GM12878 (cell line): ENCODE measurements around the gene DMRTB1. TPM values are rescaled to one million over a fixed set of nuclear protein-coding genes. Genes with fewer than 3 reads are reported as not detected.
A peak's percentile ranks its signal among the peaks of the same experiment; 100 is the strongest.

ENCODE experiments used
- CBFB ChIP-seq: IDR thresholded peaks from 2 replicates; pipeline ENCODE4 v1.6.1; 2016; ENCODE audit warnings: antibody characterized with exemption, low read depth
- CBX3 ChIP-seq: fragments of 200-600 bp; sonication (generic); IDR thresholded peaks from 2 replicates; pipeline ENCODE4 v1.6.1; 2016; ENCODE audit warnings: low read depth, borderline replicate concordance
- FOS ChIP-seq: IDR thresholded peaks from 3 replicates; pipeline ENCODE4 v1.6.1; 2011; ENCODE audit warnings: borderline replicate concordance; ENCODE audit not compliant: insufficient read length; ENCODE audit errors: extremely low read depth
- HCFC1 ChIP-seq: fragments of 150-350 bp; IDR thresholded peaks from 2 replicates; pipeline ENCODE4 v1.6.1; 2014; ENCODE audit warnings: low read length
- NKRF ChIP-seq: fragments of 450-650 bp; conservative IDR thresholded peaks from 2 replicates; pipeline ENCODE4 v1.6.1; 2017; ENCODE audit warnings: mild to moderate bottlenecking, moderate library complexity
- RAD21 ChIP-seq: IDR thresholded peaks from 2 replicates; pipeline ENCODE4 v1.6.1; 2011; ENCODE audit warnings: mild to moderate bottlenecking, low read depth, low read length, moderate library complexity; ENCODE audit not compliant: insufficient read depth
- RB1 ChIP-seq: fragments of 450-650 bp; formaldehyde crosslinking; IDR thresholded peaks from 2 replicates; pipeline ENCODE4 v1.6.1; 2017; ENCODE audit warnings: mild to moderate bottlenecking, borderline replicate concordance
- RELA ChIP-seq: fragments of 450-650 bp; IDR thresholded peaks from 2 replicates; pipeline ENCODE4 v1.8.0; 2014; ENCODE audit warnings: borderline replicate concordance; ENCODE audit not compliant: partially characterized antibody
- RFX5 ChIP-seq: IDR thresholded peaks from 2 replicates; pipeline ENCODE4 v1.6.1; 2011; ENCODE audit warnings: low read depth, low read length, improper control_type of control experiment
- STAT1 ChIP-seq: fragments of 450-650 bp; conservative IDR thresholded peaks from 2 replicates; pipeline ENCODE4 v1.6.1; 2014; ENCODE audit warnings: antibody characterized with exemption, mild to moderate bottlenecking
- STAT3 ChIP-seq: IDR thresholded peaks from 2 replicates; pipeline ENCODE4 v1.6.1; 2011; ENCODE audit warnings: low read depth, low read length, improper control_type of control experiment
- TBL1XR1 ChIP-seq: IDR thresholded peaks from 2 replicates; pipeline ENCODE4 v1.6.1; 2012; ENCODE audit warnings: low read depth, low read length, improper control_type of control experiment
- TCF3 ChIP-seq: IDR thresholded peaks from 2 replicates; pipeline ENCODE4 v1.6.1; 2012; ENCODE audit warnings: low read depth, mild to moderate bottlenecking, low read length, borderline replicate concordance; ENCODE audit not compliant: insufficient read depth
- ZNF217 ChIP-seq: fragments of 450-650 bp; IDR thresholded peaks from 2 replicates; pipeline ENCODE4 v1.6.1; 2017; ENCODE audit warnings: antibody characterized with exemption, mild to moderate bottlenecking
- polyA plus RNA-seq, 11 experiments: library from polyadenylated mRNA; depleted of rRNA in 4 of 11; unstranded in 6 of 11; stranded (reverse) in 5 of 11; fragments of >200 nt; fragmentation: Nextera tagmentation in 4 of 11; fragmentation: Illumina TruSeq in 1 of 11; extraction: Ambion mirVana in 4 of 11; extraction: Trizol in 1 of 11; gene quantifications; 1 replicate in 1 of 11; 2 replicates in 10 of 11; pipeline versions ENCODE4 v1.2.1 to v1.2.3, GENCODE V29; 2011 to 2016; ENCODE audit warnings: inconsistent platforms in 2 of 11, missing spikeins in 2 of 11, low read depth in 1 of 11
- total RNA-seq, 4 experiments: library from RNA; depleted of rRNA in 3 of 4; stranded (reverse); fragments of >200 nt in 3 of 4; fragmentation: Illumina TruSeq in 1 of 4; extraction: Trizol in 1 of 4; gene quantifications; 2 replicates each; pipeline versions ENCODE4 v1.2.1 to v1.2.3, GENCODE V29; 2013 to 2021

Gene DMRTB1
- total and polyA plus RNA-seq, 10 of the 15 experiments (the other 5 are each of a cell fraction or from before 2014, with no cell fraction given), result not detected

GRCh38 chr1:53413175-53414001 lies 45.8 kb upstream of the DMRTB1 start (continued):
- TF ChIP-seq CBFB, result peak; percentile 48; the same call in 1 of the 2 replicates
- TF ChIP-seq RAD21, result no peak
- TF ChIP-seq TBL1XR1, result no peak
- TF ChIP-seq TCF3, result no peak
- peak; percentile 48 for TF ChIP-seq RELA
- no peak for TF ChIP-seq FOS
- no peak for TF ChIP-seq STAT1
- no peak; the same call in 1 of the 2 replicates for TF ChIP-seq RB1
- TF ChIP-seq NKRF, result no peak
- TF ChIP-seq ZNF217, result peak; percentile 64; the same call in 1 of the 2 replicates
- TF ChIP-seq CBX3, result no peak
- TF ChIP-seq STAT3, result no peak
- TF ChIP-seq RFX5, result no peak
- TF ChIP-seq HCFC1, result no peak
